Measurements from ENCODE around the gene FOXP2.
A peak's percentile ranks its signal among the peaks of the same experiment; 100 is the strongest.
"Not testable (repeated sequence)": the region's sequence is repeated elsewhere in the genome, so short reads cannot be mapped to it uniquely, and the experiment has no call there.

The FOXP2 gene

DNA sequence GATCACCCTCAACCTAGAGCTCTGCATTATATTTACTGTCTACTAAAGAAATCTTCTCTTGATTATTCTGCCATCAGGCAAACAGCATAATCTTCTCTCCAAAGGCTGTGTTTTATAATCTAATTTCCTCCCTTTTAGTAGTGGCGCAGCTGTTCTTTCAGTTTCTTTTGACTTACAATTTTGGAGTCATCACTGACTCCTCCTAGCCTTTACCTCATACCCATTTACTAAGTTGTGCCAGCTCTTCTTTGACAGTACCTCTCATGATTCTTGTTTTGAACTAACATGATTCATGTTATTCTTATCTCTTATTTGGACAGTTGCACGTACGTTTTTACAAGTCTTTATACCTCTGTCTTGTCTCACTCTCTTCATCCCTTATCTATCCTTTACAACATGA is 113.0 kb downstream of the FOXP2 start:
- no peak overlapping the region for H3K4me3 ChIP-seq (ENCODE audit: low read depth, low read length)
- no peak for DNase-seq (ENCODE audit: low read depth)
- TF ChIP-seq, protein P1, sequence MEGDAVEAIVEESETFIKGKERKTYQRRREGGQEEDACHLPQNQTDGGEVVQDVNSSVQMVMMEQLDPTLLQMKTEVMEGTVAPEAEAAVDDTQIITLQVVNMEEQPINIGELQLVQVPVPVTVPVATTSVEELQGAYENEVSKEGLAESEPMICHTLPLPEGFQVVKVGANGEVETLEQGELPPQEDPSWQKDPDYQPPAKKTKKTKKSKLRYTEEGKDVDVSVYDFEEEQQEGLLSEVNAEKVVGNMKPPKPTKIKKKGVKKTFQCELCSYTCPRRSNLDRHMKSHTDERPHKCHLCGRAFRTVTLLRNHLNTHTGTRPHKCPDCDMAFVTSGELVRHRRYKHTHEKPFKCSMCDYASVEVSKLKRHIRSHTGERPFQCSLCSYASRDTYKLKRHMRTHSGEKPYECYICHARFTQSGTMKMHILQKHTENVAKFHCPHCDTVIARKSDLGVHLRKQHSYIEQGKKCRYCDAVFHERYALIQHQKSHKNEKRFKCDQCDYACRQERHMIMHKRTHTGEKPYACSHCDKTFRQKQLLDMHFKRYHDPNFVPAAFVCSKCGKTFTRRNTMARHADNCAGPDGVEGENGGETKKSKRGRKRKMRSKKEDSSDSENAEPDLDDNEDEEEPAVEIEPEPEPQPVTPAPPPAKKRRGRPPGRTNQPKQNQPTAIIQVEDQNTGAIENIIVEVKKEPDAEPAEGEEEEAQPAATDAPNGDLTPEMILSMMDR (conservative IDR thresholded peaks at IDR 0.05; ENCODE audit: low read depth, low read length) = no peak

DNA sequence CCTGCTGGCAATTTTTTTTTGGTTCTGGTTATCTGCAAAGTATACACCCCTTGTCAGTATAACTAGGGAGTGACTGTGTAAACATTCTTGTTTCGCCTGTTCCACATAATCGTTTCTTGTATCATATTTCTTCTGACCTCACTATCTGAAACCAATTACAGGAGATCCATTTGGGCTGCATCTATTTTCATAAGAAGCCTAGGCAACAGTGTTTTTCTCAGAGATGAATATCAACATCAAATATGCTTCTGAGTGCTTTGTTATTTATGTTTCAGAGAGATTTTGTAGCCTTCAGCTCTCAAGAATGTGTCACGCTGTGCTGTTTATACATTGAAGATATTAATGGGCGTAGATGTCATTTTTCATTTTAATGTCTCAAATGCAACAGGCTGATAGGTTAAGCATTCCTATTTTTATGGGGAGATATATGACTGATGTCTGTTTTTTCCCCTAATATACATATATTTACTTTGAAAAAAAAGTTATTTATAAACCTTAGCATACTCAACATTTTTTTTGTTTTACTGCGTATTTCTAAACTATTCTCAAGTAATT is 115.5 kb downstream of the FOXP2 start:
- no peak overlapping the region for H3K4me3 ChIP-seq (ENCODE audit: low read depth, low read length)
- DNase-seq (ENCODE audit: low read depth) = peak; percentile 83
- TF ChIP-seq, protein P1 (conservative IDR thresholded peaks at IDR 0.05; ENCODE audit: low read depth, low read length) = no peak

DNA sequence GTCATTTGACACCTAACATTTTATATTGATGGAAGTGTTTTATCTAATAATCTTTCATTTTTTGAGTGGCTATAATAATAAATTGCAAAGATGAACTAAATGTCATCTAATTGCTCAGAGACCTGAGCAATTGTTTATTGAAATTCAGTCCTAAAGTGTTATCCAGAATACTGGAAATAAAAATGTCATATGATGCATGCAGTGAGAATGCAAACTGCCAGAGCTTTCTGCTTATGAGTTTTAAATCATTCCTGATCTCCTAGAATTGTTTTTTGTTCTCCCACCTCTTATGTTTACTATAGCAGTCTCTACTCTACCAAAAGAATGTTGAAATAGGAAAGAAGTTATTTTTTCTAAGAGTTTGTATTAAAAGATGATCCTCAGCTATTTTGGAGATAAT is 116.7 kb downstream of the FOXP2 start:
- TF ChIP-seq, protein P1 (conservative IDR thresholded peaks at IDR 0.05; ENCODE audit: low read depth, low read length) = no peak
- H3K4me3 ChIP-seq (ENCODE audit: low read depth, low read length) = no peak overlapping the region

DNA sequence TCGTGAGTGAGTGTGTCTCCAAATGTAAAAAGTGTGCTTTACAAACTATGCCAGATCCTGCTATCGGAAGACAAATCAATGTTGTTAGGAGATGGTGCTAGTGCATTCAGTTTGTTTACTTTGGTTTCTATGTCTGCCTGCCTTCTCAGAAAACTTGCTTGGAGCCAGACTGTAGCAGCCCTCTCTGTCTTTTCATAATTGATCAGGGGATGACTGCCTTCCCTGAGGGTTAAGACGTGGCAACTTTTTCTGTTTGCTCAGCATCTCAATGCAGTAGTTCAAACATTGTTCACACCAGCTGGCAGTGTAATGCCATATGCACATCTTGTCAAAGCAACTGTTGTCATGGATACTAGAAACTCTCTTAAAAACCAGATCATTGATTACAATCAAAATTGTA is 118.5 kb downstream of the FOXP2 start:
- no peak overlapping the region for H3K4me3 ChIP-seq (ENCODE audit: low read depth, low read length)
- no peak for DNase-seq (ENCODE audit: low read depth)
- TF ChIP-seq, protein P1 (conservative IDR thresholded peaks at IDR 0.05; ENCODE audit: low read depth, low read length) = no peak

More for the DNA sequence above, 116.7 kb downstream of the FOXP2 start:
- DNase-seq (ENCODE audit: low read depth) = no peak

DNA sequence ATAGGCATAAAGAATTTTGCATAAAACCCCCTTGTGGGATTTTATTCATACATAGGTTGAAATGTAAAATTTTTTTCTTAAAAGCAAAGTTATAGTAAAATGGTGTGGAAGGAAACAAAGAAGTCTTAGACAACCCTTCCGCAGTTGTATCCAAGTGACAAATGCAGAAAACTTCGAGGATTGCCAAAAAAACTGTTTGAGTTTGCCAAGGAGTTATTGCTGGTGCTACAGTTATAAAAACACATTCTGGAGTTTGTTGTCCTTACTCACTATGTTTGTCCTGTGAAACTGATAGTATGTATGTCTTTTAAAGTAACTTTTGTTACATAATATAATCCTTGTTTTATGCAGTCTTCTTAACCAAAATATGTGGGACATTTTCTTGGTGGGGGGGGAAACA is 120.3 kb downstream of the FOXP2 start:
- peak; percentile 19 for DNase-seq (ENCODE audit: low read depth)
- TF ChIP-seq, protein P1 (conservative IDR thresholded peaks at IDR 0.05; ENCODE audit: low read depth, low read length) = no peak
- H3K4me3 ChIP-seq (ENCODE audit: low read depth, low read length) = no peak overlapping the region

DNA sequence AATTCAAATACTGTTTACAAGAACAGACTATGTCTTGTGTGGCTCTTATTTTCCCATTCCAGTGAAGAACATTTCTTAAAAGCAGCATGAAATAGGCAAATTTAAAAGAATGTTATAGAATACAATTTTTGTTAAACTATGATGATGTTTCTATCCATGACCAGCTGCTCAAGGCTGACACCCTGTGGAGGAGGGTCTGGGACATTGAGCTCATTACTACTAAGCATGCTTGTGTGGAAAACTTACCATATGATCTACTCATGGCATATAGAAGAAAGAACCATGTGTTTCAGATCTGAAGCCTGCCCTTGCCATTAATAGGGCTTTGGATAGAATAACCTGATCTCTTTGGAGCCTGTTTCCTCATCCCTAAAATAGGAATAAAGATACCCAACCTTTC is 125.0 kb downstream of the FOXP2 start:
- TF ChIP-seq, protein P1 (conservative IDR thresholded peaks at IDR 0.05; ENCODE audit: low read depth, low read length) = peak; percentile 86
- H3K4me3 ChIP-seq (ENCODE audit: low read depth, low read length) = no peak overlapping the region
- peak; percentile 74 for DNase-seq (ENCODE audit: low read depth)

DNA sequence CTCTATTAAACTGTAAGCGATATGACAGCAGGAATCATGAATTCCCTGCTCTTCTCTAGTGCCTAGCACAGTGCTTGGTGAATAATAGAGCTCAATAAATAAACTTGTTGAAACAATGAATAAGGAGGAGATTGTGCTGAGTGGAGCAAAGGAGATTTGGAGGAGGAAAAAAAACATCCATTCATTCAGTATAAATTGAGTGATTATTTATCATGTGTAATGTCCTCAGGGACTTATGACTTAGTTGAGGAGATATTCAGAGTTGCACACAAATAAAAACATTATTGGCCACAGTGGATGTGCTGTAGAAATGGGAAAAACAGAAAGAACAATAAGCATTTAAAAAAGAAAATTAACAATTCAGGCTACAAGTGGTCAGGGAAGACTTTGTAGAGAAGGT is 125.7 kb downstream of the FOXP2 start:
- H3K4me3 ChIP-seq (ENCODE audit: low read depth, low read length) = no peak overlapping the region
- DNase-seq (ENCODE audit: low read depth) = no peak
- TF ChIP-seq, protein P1 (conservative IDR thresholded peaks at IDR 0.05; ENCODE audit: low read depth, low read length) = no peak

DNA sequence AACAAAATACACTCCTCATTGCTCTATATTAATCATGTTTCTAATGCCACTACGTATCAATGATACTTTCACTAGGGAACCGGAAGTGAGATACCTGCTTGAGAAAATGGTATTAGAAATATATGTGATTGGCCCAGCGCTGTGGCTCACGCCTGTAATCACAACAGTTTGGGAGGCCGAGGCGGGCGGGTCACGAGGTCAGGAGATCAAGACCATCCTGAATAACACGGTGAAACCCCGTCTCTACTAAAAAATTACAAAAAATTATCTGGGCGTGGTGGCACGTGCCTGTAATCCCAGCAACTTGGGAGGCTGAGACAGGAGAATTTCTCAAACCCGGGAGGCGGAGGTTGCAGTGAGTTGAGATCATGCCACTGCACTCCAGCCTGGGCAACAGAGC is 132.7 kb downstream of the FOXP2 start:
- H3K4me3 ChIP-seq (ENCODE audit: low read depth, low read length); DNase-seq (ENCODE audit: low read depth): not testable (repeated sequence)
